Stimulated activated CD4-positive, alpha-beta T cell treated with anti-CD3 and anti-CD28 coated beads, Interleukin-4, amount 100 ng/mL, for 4 hours (primary cell): Measurements from ENCODE around the gene ACTL9.
"Not testable (repeated sequence)": the region's sequence is repeated elsewhere in the genome, so short reads cannot be mapped to it uniquely, and the experiment has no call there.

Source experiments
- DNase-seq, 2 experiments: peaks; one replicate each; pipeline ENCODE4 v3.0.0-alpha.2; 2020

ACTL9 gene, protein sequence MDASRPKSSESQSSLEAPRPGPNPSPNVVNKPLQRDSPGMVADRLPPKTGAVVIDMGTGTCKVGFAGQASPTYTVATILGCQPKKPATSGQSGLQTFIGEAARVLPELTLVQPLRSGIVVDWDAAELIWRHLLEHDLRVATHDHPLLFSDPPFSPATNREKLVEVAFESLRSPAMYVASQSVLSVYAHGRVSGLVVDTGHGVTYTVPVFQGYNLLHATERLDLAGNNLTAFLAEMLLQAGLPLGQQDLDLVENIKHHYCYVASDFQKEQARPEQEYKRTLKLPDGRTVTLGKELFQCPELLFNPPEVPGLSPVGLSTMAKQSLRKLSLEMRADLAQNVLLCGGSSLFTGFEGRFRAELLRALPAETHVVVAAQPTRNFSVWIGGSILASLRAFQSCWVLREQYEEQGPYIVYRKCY

DNA sequence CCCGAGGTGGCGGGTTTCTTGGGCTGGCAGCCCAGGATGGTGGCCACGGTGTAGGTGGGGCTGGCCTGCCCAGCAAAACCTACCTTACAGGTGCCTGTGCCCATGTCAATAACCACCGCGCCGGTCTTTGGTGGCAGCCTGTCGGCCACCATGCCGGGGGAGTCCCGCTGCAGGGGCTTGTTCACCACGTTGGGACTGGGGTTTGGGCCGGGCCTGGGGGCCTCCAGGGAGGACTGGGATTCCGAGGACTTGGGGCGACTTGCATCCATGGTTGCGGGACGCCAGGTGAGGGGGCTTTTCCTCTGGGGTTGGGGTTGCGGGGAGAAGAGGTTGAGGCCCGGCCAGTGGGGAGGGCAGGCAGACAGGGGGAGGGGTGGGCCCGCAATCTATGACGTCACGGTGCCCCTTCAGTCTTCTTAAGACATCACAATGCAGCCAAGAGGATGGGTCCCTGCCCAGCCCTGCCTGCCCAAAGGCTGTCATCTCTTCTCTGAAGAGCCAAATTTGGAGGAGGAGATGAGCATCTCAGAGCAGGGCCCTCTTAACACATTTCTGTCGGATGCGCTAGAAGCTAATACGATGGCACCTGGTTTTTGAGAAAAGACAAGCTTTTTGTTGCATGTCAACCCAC lies at the start of gene ACTL9:
Gene ACTL9 (minus strand): TSS at position 363 of the 631 bp plus-strand sequence. CDS start 94 bp downstream, at position 269.
- DNase-seq, result no peak

DNA sequence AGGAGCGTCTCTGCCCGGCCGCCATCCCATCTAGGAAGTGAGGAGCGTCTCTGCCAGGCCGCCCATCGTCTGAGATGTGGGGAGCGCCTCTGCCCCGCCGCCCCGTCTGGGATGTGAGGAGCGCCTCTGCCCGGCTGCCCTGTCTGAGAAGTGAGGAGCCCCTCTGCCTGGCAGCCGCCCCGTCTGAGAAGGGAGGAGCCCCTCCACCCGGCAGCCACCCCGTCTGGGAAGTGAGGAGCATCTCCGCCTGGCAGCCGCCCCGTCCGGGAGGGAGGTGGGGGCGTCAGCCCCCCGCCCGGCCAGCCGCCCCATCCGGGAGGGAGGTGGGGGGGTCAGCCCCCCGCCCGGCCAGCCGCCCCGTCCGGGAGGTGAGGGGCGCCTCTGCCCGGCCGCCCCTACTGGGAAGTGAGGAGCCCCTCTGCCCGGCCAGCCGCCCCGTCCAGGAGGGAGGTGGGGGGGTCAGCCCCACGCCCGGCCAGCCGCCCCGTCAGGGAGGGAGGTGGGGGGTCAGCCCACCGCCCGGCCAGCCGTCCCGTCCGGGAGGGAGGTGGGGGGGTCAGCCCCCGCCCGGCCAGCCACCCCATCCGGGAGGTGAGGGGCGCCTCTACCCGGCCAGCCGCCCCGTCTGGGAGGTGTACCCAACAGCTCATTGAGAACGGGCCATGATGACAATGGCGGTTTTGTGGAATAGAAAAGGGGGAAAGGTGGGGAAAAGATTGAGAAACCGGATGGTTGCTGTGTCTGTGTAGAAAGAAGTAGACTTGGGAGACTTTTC lies 40.9 kb upstream of the ACTL9 start:
- DNase-seq, result not testable (repeated sequence)

DNA sequence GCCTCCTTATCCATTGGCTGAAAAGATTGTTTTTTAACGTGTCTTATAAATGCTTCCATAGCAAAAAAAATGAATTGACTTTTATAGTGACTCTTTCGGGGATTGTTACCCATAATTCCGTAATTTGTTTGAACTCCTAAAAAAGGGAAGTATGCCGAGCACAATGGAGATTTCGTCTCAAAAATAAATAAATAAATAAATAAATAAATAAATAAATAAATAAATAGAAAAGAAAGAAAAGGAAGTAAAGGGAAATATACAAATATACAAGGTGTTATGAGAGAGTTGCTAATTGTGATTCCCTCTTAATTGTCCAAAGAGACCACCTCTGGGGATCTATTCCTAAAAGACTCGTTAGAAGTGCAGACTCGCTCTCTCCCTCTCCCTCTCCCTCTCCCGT lies 39.8 kb upstream of the ACTL9 start:
- no peak for DNase-seq

DNA sequence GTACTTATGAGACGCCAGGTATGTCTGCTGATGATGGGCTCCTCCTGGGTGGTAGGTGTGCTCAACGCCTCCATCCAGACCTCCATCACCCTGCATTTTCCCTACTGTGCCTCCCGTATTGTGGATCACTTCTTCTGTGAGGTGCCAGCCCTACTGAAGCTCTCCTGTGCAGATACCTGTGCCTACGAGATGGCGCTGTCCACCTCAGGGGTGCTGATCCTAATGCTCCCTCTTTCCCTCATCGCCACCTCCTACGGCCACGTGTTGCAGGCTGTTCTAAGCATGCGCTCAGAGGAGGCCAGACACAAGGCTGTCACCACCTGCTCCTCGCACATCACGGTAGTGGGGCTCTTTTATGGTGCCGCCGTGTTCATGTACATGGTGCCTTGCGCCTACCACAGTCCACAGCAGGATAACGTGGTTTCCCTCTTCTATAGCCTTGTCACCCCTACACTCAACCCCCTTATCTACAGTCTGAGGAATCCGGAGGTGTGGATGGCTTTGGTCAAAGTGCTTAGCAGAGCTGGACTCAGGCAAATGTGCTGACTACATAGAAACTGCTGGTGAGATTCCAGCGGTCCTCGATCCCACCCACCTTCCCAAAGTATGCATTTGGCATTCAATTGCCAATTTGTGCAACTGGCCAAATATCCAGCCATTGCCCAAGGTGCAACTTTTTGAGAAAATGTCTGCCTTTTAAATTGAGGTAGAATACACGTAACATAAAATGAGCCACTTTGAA lies 33.0 kb upstream of the ACTL9 start:
- DNase-seq, result no peak

DNA sequence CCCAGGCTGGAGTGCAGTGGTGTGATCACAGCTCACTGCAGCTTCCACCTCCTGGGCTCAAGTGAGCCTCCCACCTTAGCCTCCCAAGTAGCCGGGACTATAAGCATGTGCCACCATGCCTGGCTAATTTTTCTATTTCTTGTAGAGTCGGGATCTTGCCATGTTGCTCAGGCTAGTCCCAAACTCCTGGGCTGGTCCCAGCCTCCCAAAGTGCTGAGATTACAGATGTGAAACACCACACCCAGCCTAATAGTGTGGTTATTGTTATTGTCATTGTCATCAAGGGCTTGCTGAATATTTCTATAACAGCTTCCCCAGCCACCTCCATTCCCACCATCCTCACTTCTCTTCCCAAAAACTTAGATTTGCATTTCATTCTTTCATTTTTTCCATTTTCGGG lies 25.7 kb upstream of the ACTL9 start:
- DNase-seq, result no peak

DNA sequence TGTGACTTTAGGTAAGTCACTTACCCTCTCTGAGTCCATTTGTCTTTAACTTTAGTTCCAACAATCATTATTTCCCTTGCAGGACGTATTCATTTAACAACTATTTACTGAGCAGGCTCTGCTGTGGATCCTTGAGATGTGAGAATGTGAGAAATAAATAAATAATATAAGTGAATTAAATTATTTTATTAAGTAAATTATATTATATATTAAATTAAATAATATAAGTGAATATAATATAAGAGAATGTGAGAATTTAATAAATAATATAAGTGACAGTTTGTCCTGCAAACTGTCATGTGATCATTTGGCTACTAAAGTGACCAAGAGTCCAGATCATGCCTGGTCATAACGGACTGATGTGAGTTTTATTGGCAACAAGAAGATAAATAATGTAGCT lies 23.4 kb upstream of the ACTL9 start:
- no peak for DNase-seq

DNA sequence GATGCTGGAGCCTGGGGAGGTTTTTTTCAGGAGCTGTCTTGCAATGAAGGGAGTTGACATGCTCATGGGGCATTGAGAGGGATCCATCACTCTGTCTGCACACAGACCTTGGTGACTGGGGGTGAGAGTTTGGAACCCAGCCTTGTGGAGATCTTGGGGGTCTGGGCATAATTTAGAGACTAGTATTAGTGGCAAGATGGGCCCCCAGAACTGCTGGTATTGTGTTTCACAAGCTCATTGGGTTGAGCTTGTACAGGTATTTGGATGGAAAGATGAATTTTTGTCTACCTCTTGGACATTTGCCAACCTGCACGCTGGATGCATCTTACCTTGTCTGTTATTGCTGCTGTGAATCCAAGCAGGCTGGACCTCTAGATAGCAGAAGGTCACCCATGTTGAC lies 22.7 kb upstream of the ACTL9 start, which contains the start of gene OR2Z1:
Gene OR2Z1 (plus strand): TSS at position 301 of the 400 bp plus-strand sequence. CDS start 9,395 bp downstream, outside the sequence.
- DNase-seq, result no peak

DNA sequence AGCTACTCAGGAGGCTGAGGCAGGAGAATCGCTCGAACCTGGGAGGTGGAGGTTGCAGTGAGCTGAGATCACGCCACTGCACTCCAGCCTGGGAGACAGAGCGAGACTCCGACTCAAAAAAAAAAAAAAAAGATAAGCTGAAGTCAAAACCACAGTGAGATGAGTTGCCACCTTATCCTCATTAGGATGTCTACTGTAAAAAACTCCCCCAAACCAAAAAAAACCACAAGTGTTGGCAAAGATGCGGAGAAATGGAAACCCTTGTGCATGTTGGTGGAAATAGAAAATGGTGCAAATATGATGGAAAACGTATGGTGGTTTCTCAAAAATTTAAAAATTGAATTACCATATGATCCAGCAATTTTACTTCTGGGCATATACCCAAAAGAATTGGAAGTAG lies 11.7 kb upstream of the ACTL9 start:
- not testable (repeated sequence) for DNase-seq

DNA sequence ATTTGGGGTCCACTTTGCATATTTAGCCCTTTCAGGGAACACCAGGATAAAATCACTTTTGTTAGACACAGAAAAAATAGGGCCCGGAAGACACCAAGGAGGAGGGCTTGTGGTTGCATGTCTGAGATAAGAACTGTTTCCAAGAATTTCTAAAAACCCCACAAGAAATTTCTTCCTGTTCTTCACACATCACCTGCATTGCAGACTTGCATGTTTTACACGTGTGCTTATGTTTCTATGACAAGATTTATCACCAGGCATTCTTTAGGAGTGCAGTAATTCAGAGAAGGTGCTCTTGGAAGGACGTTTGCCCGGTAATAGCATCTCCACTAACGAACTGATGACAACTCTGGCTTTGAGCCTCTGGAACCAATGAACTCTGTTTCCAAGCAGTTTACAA lies 7.1 kb upstream of the ACTL9 start:
- no peak for DNase-seq

DNA sequence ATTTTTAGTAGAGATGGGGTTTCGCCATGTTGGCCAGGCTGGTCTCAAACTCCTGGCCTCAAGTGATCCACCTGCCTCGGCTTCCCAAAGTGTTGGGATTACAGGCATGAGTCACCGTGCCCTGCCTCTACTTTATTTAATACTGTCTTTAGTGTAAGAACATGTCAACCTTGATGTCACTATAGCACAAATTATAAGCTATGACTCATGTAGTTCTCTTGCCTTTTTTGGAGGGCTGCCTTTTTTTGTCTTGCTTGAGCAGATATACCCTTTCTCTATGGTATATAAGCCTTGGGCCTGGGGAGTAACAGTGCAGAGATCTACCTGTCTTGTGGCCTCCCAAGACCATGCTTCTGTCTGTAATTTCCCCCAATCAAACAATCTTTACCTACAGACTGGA lies 6.7 kb upstream of the ACTL9 start:
- DNase-seq, result not testable (repeated sequence)

DNA sequence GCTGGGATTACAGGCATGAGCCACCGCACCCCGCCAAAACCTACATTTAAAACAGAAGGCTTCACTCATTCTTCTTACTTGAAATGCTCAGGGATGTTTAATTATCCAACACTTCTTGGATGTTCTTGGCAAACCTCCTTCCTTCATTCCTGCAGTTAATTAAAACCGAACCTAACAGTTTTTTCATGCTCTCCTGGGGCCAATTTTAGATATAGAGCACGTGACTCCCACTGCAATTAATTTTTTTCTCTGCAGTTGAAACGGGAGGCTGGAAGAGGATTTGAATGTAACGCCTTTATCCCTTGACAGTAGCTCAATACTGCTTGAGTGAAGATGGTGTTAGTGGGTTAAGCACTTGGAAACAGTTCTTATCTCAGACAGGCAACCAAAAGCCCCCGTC lies 4.6 kb upstream of the ACTL9 start:
- no peak for DNase-seq

DNA sequence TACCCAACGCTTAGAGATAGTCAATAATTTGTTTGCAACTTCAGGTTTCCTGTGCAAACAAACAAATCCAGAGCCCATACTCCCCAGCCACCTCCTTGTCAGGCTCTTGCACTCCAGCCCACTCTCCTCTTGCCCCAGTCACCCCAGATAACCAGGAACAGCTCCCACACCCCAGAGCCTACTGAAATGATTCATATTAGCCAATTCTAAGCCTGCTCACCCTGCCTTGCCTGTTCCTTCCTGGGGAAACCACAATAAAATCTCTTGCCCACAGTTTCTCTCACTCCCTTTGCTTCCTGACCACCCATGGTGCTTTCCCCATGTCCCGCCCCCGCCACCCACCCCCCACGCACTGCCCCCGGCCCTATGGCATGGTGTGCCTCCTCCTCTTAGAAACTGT lies 3.8 kb upstream of the ACTL9 start:
- peak in 1 of 2 experiments; percentile 62 for DNase-seq

DNA sequence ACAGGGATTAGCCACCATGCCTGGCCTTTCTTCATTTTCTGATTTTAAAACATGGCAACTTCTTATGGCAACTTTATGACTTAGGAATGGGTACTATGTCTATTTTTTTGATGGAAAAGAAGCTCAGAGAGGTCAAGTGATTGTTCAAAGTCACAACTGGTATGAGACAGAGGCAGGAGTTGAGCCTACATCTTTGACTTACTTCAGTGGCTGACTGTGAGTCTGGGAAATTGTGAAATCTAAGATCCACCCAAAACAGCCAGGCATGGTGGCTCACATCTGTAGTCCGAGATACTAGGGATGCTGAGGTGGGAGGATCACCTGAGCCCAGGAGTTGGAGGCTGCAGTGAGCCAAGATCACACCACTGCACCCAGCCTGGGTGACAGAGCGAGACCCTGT lies 2.4 kb upstream of the ACTL9 start:
- no peak for DNase-seq

DNA sequence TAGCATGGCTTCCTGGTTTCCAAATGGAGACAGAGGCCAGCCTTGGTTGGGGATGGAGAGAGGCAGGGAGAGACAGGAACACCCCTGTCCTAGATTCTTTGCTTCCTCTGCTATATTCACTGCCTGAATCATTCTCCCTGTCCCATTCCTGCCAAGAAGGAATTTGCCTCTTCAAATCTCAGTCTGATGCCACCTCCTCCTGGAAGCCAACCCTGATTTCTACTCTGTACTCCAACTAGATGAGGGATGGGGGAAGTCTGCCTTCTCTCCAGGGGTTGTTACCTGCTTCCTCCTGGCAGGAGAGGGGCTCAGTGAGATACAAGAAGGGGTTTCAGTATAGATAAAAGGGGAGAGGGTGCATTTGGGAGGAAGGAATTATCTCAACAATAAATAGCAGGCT lies 1.3 kb upstream of the ACTL9 start:
- DNase-seq, result no peak

DNA sequence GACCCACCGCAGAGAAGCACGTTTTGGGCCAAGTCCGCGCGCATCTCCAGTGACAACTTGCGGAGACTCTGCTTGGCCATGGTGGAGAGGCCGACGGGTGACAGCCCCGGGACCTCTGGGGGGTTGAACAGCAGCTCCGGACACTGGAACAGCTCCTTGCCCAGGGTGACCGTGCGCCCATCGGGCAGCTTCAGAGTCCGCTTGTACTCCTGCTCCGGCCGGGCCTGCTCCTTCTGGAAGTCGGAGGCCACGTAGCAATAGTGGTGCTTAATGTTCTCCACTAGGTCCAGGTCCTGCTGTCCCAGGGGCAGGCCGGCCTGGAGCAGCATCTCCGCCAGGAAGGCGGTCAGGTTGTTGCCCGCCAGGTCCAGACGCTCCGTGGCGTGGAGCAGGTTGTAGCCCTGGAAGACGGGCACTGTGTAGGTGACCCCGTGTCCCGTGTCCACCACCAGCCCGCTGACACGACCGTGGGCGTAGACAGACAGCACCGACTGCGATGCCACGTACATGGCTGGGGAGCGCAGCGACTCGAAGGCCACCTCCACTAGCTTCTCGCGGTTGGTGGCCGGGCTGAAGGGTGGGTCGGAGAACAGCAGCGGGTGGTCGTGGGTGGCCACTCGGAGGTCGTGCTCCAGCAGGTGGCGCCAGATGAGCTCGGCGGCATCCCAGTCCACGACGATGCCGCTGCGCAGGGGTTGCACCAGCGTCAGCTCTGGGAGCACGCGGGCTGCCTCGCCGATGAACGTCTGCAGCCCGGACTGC lies 743 bp downstream of the ACTL9 start:
- no peak for DNase-seq

DNA sequence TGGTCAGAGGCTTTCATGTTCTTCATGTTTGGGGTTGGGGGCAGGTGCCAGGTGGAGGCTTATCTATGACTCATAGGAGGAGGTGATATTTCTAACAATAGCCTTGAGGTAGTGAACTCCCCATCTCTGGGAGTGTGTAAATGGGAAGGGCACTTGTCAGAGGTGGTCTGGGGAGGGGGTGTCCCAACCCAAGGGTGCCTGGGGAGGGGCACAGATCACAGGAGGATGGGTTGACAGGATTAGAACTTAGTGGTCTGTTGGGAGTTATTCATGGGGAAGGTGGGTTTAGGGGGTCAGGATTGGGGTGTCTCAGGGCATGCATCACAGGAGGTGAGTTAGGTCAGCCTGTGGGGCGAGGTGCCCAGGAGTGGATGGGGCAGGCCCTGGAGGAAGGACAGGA lies 1.6 kb downstream of the ACTL9 start:
- peak in 1 of 2 experiments; percentile 59 for DNase-seq

DNA sequence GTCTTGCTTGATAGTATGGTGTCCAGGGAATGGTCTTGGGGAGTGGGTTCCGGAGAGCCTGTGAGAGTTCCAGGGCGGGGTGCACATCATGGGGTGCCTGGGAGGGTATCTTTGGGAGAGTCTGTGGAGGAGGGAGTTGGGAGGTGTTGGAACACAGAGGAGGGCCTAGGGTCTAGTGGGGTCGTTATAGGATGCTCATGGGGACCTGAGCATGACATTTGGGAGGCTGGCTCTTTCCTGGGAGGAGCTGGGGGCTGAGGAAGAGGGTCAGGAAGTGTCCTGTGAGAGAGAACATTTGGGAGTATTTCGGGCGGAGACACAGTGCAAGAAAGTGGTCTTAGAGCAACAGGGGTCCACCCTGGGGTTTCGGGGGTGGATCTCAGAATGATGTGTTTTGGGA lies 2.7 kb downstream of the ACTL9 start:
- no peak for DNase-seq

DNA sequence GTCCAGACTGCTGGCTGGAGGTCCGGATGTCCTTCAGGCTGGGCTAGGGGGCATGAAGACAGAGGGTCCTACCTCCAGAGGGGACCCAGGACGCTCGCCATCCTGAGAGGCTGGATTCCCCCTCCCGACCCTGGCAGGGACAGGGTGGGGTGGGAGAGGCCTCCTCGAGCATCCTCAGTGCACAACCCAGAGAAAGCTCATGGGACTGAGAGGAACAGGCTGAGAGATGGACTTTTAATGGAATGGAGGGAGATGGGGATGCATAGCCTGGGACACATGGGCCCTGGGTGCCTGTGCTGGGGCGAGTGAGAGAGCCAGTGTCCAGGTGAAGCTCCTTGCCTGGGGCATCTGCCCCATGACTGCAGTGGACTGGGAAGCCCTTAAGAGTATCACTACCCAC lies 3.1 kb downstream of the ACTL9 start:
- no peak for DNase-seq

DNA sequence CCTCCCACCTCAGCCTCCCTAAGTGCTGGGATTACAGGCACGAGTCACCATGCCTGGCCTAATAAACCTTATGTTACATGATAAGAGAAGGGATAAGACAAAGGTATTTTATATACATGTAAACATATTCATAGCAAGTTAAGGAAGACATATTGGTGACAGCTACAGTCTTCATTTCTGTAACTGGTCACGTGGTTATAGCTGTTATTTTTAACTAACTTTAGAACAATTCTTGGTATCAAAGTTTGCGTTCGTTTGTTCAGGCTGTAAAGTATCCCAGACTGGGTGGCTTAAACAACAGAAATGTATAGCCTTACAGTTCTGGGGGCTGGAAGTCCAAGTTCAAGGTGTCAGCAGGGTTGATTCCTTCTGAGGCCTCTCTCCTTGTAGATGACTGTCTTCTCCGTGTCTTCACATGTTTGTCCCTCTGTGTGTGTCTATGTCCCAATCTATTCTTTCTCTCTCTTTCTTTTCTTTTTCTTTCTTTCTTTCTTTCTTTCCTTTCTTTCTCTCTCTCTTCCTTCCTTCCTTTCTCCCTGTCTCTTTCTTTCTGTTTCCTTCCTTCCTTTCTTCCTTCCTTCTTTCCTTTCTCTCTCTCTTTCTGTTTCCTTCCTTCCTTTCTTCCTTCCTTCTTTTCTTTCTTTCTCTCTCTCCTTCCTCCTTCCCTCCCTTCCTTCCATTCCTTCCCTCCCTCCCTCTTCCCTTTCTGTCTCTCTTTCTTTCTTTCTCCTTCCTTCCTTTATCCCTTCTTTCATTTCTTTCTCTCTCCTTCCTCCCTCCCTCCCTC lies 7.6 kb downstream of the ACTL9 start:
- DNase-seq, result no peak

DNA sequence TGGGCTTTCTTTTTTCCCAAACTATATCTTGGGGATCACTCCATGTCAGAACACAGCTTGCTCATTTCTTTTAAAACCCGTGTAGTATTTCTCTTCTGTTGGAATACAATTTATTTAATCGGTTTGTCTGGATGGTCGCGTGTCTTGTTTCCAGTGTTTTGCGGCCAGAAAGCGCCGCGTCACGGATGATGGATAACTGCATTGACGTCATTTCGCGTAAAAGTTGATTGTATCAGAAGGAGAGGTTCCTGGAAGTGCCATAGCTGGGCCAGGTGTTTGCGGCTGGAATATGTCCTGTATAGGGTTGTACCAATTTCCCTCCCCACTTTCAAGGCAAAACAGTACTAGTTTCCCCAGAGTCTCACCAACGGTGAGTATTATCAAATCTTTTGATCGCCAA lies 9.7 kb downstream of the ACTL9 start:
- DNase-seq, result no peak

DNA sequence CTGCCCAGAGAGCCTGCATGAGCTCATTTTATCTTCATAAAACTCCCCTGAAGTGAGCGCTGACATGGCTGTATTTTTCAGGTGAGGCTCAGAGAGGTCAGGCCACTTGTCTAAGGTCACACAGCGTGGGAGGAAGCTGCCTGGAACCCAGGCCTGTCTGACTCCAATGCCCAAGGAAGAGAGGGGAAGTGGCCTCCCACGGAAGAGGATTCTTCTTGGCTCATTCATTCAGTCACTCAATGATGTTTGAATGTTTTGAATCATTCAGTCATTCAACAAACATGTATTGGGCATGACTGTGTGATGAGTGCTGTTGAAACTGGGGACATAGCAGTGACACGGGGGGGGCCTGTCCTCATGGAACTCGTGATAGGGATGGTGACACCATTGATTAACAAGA lies 12.0 kb downstream of the ACTL9 start:
- no peak for DNase-seq
